H9 (cell line): ENCODE measurements around the gene NUP214. TPM values are rescaled to one million over a fixed set of nuclear protein-coding genes. Genes with fewer than 3 reads are reported as not detected.

ENCODE experiments used
- DNase-seq: peaks from one replicate; pipeline ENCODE4 v3.0.0-alpha.2; 2017
- H2AFZ ChIP-seq: one replicate; pipeline ENCODE4 v1.6.1; 2013; ENCODE audit warnings: mild to moderate bottlenecking, low read length, control low read depth, moderate library complexity
- H2AK5ac ChIP-seq: 2 replicates; pipeline ENCODE4 v1.6.1; 2013; ENCODE audit warnings: low read length, control low read depth, mixed read lengths; ENCODE audit not compliant: insufficient read length
- H2BK120ac ChIP-seq: one replicate; pipeline ENCODE4 v1.6.1; 2013; ENCODE audit warnings: low read depth, mild to moderate bottlenecking, low read length, control low read depth, inconsistent platforms; ENCODE audit not compliant: poor library complexity, severe bottlenecking
- H2BK12ac ChIP-seq: 2 replicates; pipeline ENCODE4 v1.6.1; 2013; ENCODE audit warnings: low read length, control low read depth, mixed read lengths, low read depth; ENCODE audit not compliant: insufficient read length
- H2BK15ac ChIP-seq: 2 replicates; pipeline ENCODE4 v1.6.1; 2013; ENCODE audit warnings: low read depth, low read length, control low read depth
- H2BK20ac ChIP-seq: one replicate; pipeline ENCODE4 v1.6.1; 2013; ENCODE audit warnings: low read depth, mild to moderate bottlenecking, low read length, control low read depth, inconsistent platforms; ENCODE audit not compliant: poor library complexity, severe bottlenecking
- H2BK5ac ChIP-seq: 2 replicates; pipeline ENCODE4 v1.6.1; 2013; ENCODE audit warnings: low read length, control low read depth, mixed read lengths; ENCODE audit not compliant: insufficient read length
- H3K14ac ChIP-seq: 2 replicates; pipeline ENCODE4 v1.6.1; 2013; ENCODE audit warnings: low read length, control low read depth; ENCODE audit not compliant: insufficient read depth
- H3K18ac ChIP-seq: 2 replicates; pipeline ENCODE4 v1.6.1; 2013; ENCODE audit warnings: low read depth, mild to moderate bottlenecking, mixed read lengths, low read length, control low read depth; ENCODE audit not compliant: insufficient read length
- H3K23ac ChIP-seq: 2 replicates; pipeline ENCODE4 v1.6.1; 2013; ENCODE audit warnings: low read length, control low read depth, mixed read lengths, low read depth; ENCODE audit not compliant: insufficient read length
- H3K23me2 ChIP-seq: 2 replicates; pipeline ENCODE4 v1.6.1; 2013; ENCODE audit warnings: low read depth, mild to moderate bottlenecking, mixed read lengths, low read length, control low read depth; ENCODE audit not compliant: insufficient read length, poor library complexity, severe bottlenecking
- H3K27ac ChIP-seq: 2 replicates; pipeline ENCODE4 v1.5.1; 2013; ENCODE audit warnings: low read length, control low read depth, mixed read lengths, low read depth; ENCODE audit not compliant: insufficient read length
- H3K27me3 ChIP-seq: 2 replicates; pipeline ENCODE4 v1.6.1; 2013; ENCODE audit warnings: low read length, control low read depth, inconsistent platforms; ENCODE audit not compliant: insufficient read depth
- H3K4ac ChIP-seq: 2 replicates; pipeline ENCODE4 v1.6.1; 2013; ENCODE audit warnings: low read depth, mild to moderate bottlenecking, control low read depth, inconsistent platforms, low read length, moderate library complexity
- H3K4me1 ChIP-seq: 2 replicates; pipeline ENCODE4 v1.6.1; 2013; ENCODE audit warnings: low read length, control low read depth, inconsistent platforms; ENCODE audit not compliant: insufficient read depth
- H3K4me2 ChIP-seq: 2 replicates; pipeline ENCODE4 v1.6.1; 2013; ENCODE audit warnings: low read length, control low read depth, mixed read lengths; ENCODE audit not compliant: insufficient read length, insufficient read depth
- H3K56ac ChIP-seq: 2 replicates; pipeline ENCODE4 v1.6.1; 2013; ENCODE audit warnings: low read depth, mild to moderate bottlenecking, mixed read lengths, low read length, control low read depth; ENCODE audit not compliant: insufficient read length
- H3K79me1 ChIP-seq: 2 replicates; pipeline ENCODE4 v1.6.1; 2013; ENCODE audit warnings: low read depth, mild to moderate bottlenecking, moderate library complexity, low read length, control low read depth, inconsistent platforms; ENCODE audit not compliant: insufficient read depth, poor library complexity, severe bottlenecking
- H3K79me2 ChIP-seq: 2 replicates; pipeline ENCODE4 v1.6.1; 2013; ENCODE audit warnings: low read length, control low read depth, inconsistent platforms; ENCODE audit not compliant: insufficient read depth
- H3K9ac ChIP-seq: 2 replicates; pipeline ENCODE4 v1.6.1; 2013; ENCODE audit warnings: low read length, control low read depth, mixed read lengths; ENCODE audit not compliant: insufficient read length; ENCODE audit errors: extremely low read depth
- H3K9me3 ChIP-seq: one replicate; pipeline ENCODE4 v1.6.1; 2013; ENCODE audit warnings: low read depth, low read length, inconsistent platforms; ENCODE audit not compliant: control insufficient read depth
- H3T11ph ChIP-seq: one replicate; pipeline ENCODE4 v1.6.1; 2013; ENCODE audit warnings: mild to moderate bottlenecking, low read length, control low read depth, inconsistent platforms
- H4K20me1 ChIP-seq: one replicate; pipeline ENCODE4 v1.6.1; 2013; ENCODE audit not compliant: control insufficient read depth, insufficient read length, insufficient read depth
- H4K5ac ChIP-seq: 2 replicates; pipeline ENCODE4 v1.6.1; 2013; ENCODE audit warnings: low read depth, mild to moderate bottlenecking, mixed read lengths, low read length, control low read depth; ENCODE audit not compliant: insufficient read length
- H4K8ac ChIP-seq: replicated peaks from 2 replicates; pipeline ENCODE4 v1.6.1; 2013; ENCODE audit warnings: low read length, control low read depth, mixed read lengths, low read depth; ENCODE audit not compliant: insufficient read length
- H4K91ac ChIP-seq: 2 replicates; pipeline ENCODE4 v1.6.1; 2013; ENCODE audit warnings: low read depth, mild to moderate bottlenecking, moderate library complexity, mixed read lengths, low read length, control low read depth; ENCODE audit not compliant: insufficient read length
- H3K27ac Mint-ChIP-seq, 3 experiments: 2 replicates in 2 of 3; 3 replicates in 1 of 3; pipeline ENCODE4 v1.8.0; 2020 to 2021; ENCODE audit warnings: mixed read lengths in 3 of 3, mild to moderate bottlenecking in 1 of 3, moderate library complexity in 1 of 3
- H3K27me3 Mint-ChIP-seq: 2 replicates; pipeline ENCODE4 v1.8.0; 2021; ENCODE audit warnings: low read depth, mild to moderate bottlenecking, moderate library complexity, mixed read lengths
- H3K36me3 Mint-ChIP-seq, 3 experiments: 2 replicates in 2 of 3; 3 replicates in 1 of 3; pipeline ENCODE4 v1.8.0; 2020 to 2021; ENCODE audit warnings: low read depth in 3 of 3, mixed read lengths in 3 of 3; ENCODE audit not compliant: insufficient read depth in 1 of 3
- H3K4me1 Mint-ChIP-seq, 2 experiments: 2 replicates each; pipeline ENCODE4 v1.8.0; 2020; ENCODE audit warnings: mixed read lengths in 2 of 2
- H3K4me3 Mint-ChIP-seq, 2 experiments: 2 replicates in 1 of 2; 3 replicates in 1 of 2; pipeline ENCODE4 v1.8.0; 2020 to 2021; ENCODE audit warnings: mild to moderate bottlenecking in 2 of 2, mixed read lengths in 2 of 2, moderate library complexity in 1 of 2
- H3K9me3 Mint-ChIP-seq, 2 experiments: 2 replicates in 1 of 2; 3 replicates in 1 of 2; pipeline ENCODE4 v1.8.0; 2020; ENCODE audit warnings: mild to moderate bottlenecking in 2 of 2, mixed read lengths in 2 of 2, moderate library complexity in 1 of 2
- CTCF ChIP-seq: fragments of 200-600 bp; sonication (generic); conservative IDR thresholded peaks from 3 replicates; pipeline ENCODE4 v1.8.0; 2021; ENCODE audit warnings: antibody characterized with exemption, mild to moderate bottlenecking
- WGBS: extraction: QIAGEN DNeasy Blood & Tissue Kit; methylation state at CpG from one replicate; pipeline ENCODE4 v1.1.7; 2013; ENCODE audit warnings: missing lambda C conversion rate, low lambda C conversion rate, mixed read lengths; ENCODE audit not compliant: insufficient read length; ENCODE audit errors: extremely low coverage; 5-methylcytosine and 5-hydroxymethylcytosine counted together
- total RNA-seq: library from RNA; stranded (reverse); gene quantifications from 2 replicates; pipeline ENCODE4 v1.2.1, GENCODE V29; 2021

Gene NUP214
- total RNA-seq, 1 experiment from 2014 or later: 53.8 TPM

GRCh38 chr9:131161585-131161984 is 36.2 kb downstream of the NUP214 start:
- Histone ChIP-seq H2AFZ (no peak overlapping the region), H3K4me2 (no peak overlapping the region), H3K14ac (no peak overlapping the region), H3K23ac (no peak overlapping the region), H3K27me3 (no peaks in the 10 kb centered on the region), H2BK20ac (no peak overlapping the region), H2BK120ac (no peak overlapping the region), H2AK5ac (no peak overlapping the region), H3K79me1 (no peaks in the 10 kb centered on the region), H3K4me1 (no peaks in the 10 kb centered on the region), H3K9me3 (no peaks in the 10 kb centered on the region), H4K5ac (no peak overlapping the region), H4K91ac (no peak overlapping the region), H3K56ac (no peak overlapping the region), H3K23me2 (no peaks in the 10 kb centered on the region), H4K20me1 (no peaks in the 10 kb centered on the region), H3K18ac (no peak overlapping the region), H4K8ac (no peak overlapping the region), H3T11ph (no peak overlapping the region), H2BK5ac (no peak overlapping the region), H3K4ac (no peak overlapping the region), H3K9ac (no peak overlapping the region), H3K27ac (no peak overlapping the region), H2BK15ac (no peak overlapping the region), H2BK12ac (no peak overlapping the region), H3K79me2 (no peaks in the 10 kb centered on the region)
- Mint-ChIP-seq H3K27ac (no peak overlapping the region), H3K9me3 (no peaks in the 10 kb centered on the region), H3K36me3 (peaks cover 10 to 70% (median 43%) of the 10 kb centered on the region in 3 experiments; a peak in 6 of 7 replicates), H3K4me1 (no peaks in the 10 kb centered on the region), H3K4me3 (no peak overlapping the region), H3K27me3 (no peaks in the 10 kb centered on the region)
- no peak for DNase-seq
- WGBS: no CpG with 5 or more reads among the region's 6 CpGs
- no peak for TF ChIP-seq CTCF
